NCI-H1048 (cell line): Measurements from ENCODE around the gene NR5A1.

ENCODE experiments used
- DNase-seq: peaks from one replicate; lab custom pipeline; 2025; lab: John Stamatoyannopoulos, UW

Gene NR5A1

DNA sequence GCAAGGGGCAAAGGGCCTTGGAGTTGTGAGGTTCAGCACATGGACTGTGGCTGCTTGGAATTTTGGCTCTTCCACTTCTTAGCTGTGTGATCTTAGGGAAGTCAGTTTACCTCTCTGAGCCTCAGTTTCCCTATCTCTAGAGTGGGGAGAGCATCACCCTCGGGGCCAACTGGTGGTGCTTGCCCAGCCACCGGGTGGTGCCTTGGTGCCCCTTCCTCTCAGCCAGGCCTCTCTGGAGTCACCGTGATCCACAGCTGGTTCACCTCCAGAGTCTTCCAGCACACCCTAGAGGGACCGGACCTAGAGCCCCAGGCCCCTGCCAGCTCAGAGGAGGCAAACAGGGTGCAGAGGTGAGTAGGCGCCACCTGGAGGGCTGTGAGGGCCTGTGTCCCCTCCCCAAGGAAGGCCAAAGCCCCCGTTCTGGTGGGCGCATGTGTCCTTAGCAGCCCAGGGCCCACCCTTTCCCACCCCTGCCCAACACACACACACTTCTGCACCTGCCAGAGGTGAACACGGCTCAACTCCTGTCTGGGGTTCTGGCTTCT, 49.2 kb downstream of the NR5A1 start:
- no peak for DNase-seq

DNA sequence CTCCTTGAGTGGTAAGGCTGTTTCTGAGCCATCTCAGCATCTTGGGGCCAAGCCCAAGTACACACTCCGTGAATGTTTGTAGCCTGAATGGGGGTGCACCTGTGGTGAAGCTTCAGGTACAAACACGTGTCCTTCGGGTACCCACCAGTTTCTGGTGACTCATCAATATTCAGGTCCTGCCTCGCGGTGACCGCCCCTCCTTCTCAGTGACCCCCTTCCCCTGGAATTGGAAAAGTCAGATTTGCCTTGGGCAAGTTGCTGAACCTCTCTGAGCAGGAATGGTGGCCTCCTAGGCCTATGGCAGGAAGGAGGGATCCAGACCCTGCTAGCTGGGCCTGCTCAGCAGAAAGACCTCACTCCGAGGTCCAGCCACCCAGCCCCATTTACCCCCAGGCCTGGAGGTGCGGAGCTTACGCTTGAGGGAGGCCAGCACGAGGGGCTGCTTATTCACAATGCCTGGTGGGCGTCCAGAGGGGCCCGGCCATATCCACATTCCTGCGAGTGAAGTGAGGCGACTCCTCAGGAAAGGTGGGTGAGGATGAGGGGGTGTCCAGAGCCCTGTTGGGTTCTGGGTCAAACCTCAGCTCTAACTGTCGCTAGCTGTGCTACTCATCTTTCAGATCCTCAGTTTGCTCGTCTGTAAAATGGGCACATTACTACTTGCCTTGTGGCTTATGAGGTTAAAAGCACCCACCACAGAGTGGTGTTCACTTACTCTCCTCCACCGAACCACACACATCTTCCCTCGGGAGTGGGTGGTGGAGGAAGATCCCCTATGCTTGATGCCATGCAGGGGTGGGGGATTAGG, 49.9 kb downstream of the NR5A1 start:
- DNase-seq: no peak

DNA sequence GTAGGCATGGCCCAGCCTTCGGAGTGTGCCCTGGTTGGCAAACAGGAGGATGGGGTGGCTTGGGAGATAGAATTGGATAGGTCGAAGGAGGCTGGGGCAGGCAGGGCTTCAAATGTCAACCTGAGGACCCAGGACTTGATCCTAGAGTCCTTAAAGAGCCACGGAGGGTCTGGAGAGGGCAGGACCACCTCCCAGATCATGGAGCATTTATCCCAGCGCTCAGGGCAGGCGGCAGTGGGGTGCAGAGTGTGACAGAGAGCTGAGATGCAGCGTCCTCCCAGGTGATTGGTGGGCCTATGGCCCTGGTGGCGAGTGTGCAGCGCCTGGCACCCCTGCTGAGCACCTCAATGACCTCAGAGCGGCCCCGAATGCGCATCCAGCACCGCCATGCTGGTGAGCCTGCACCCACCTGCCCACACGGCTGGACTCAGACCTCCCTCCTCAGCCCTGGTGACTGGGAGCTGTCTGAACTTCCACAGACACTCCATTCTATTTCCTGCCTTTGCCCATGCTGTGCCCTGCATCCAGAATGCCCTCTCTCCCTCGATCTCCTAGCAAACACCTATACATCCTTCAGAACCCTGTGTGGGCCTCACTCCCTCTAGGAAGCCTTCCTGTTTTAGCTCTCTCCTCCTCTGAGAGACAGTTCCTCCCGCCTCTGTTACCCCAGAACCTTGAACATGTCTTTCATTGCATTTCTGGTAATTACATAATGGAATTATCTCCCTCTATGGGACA, 50.7 kb downstream of the NR5A1 start:
- no peak for DNase-seq

DNA sequence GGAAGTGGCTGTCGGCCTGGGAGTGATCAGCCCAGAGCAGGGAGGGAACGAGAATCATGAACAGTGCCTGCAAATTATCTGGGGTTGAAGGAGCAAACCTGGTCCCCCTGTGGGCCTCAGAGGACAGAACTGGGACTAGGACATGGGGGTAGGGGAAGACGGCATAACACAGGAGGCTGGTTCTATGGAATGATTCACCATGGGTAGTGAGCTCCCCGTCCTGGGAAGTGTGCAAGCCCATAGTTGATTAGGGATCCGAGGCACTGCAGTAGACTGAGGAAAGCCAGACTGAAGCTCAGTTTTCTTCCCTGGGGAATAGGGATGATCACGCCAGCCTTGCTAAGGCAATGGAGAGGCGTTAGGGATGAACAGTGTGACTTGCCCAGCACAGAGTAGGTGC, 51.4 kb downstream of the NR5A1 start:
- no peak for DNase-seq

DNA sequence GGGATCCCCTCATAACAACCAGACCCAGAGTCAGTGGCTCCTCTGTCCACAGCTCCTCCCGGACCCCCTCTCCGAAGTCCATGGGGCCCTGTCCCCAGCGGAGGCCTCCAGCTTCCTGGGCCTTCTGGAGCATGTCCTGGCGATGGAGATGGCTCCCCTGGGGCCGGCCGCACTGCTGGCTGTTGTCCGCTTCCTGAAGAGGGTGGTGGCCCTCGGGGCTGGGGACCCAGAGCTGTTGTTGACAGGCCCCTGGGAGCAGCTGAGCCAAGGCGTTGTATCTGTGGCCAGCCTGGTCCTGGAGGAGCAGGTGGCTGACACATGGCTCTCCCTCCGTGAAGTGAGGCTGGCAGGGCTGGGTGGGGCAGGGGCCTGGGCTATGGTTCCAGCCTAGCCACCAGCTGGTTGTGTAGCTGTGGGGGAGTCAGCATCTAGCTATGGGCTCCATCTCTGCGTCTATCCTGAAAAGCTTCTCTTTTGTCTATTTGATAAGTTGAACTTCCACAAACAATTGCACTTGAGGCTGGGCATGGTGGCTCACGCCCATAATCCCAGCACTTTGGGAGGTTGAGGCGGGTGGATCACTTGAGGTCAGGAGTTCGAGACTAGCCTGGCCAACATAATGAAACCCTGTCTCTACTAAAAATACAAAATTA, 52.3 kb downstream of the NR5A1 start:
- no peak for DNase-seq

DNA sequence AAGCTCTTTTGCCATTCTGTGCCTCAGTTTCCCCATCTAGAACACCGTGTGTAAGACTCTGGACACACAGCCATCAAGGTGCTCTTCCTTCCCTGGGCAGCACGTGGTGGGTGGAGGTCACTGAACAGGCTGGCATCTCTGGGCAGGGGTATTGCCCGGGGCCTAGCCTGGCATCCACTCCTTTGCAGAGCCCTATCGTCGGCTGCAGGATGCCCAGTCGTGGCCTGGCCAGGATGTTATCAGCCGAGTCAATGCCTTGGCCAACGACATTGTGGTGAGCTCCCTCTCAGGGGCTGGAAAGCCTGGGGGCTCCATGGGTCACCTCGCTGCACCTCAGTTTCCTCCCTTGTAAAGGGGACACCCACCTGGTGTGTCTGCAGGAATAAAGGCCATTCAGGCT, 52.9 kb downstream of the NR5A1 start:
- no peak for DNase-seq

DNA sequence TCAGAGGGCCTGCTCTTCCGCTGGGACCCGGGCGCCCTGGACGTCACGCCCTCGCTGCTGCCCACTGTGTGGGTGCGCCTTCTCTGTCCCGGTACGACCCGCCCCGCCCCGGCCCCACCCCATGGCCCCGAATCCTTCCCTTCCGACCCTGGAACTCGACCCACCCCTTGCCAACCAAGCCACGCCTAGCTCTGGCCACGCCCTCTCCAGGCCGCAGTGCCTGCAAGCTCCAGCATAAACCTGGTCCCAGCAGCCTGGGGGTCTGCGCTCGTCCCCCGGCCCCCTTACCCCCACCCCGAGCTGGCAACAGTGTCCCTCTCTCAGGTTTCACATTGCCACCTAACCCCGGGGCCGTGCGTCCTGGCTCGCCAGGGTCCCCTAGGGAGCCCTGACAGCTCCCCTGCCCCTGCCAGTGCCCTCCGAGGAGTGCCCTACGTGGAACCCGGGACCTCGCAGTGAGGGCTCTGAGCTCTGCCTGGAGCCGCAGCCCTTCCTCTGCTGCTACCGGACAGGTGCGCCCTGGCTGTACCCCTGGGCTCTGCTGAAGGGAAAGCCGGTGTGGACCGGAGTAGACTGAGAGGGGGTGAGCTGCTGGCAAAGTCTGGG, 53.5 kb downstream of the NR5A1 start:
- DNase-seq: peak; percentile 20

DNA sequence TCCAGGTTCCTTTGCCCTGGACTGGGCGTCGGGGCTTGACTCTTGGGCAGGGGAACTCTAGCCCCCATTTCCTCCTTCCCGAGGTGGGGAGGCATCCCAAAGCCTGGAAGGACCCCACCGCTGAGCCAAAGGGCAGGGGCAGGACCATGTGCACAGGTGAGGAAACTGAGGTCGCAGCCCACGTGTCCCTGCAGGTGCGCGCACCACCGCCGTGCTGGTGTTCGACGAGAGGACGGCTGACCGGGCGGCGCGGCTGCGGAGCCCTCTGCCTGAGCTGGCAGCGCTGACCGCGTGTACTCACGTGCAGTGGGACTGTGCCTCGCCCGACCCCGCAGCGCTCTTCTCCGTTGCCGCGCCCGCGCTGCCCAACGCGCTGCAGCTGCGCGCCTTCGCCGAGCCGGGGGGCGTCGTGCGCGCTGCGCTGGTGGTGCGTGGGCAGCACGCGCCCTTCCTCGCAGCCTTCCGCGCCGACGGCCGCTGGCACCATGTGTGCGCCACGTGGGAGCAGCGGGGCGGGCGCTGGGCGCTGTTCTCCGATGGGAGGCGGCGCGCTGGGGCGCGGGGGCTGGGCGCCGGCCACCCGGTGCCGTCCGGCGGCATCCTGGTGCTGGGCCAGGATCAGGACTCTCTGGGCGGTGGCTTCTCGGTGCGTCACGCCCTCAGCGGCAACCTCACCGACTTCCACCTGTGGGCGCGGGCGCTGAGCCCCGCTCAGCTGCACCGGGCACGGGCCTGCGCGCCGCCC, 54.2 kb downstream of the NR5A1 start:
- no peak for DNase-seq

DNA sequence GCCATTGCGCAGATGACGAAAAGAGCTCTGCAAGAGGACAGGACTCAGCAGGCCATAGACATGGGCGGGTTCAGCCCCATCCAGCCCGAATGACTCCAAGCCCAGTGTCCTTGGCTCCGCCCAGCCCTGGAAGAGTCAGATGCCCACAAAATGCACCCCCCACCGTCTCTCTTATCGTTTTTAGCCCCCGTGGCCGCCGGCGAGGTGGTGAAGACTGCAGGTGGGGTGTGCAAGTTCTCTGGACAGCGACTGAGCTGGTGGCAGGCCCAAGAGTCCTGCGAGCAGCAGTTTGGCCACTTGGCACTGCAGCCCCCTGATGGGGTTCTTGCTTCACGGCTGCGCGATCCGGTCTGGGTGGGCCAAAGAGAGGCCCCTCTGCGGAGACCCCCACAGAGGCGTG, 54.9 kb downstream of the NR5A1 start:
- DNase-seq: no peak

DNA sequence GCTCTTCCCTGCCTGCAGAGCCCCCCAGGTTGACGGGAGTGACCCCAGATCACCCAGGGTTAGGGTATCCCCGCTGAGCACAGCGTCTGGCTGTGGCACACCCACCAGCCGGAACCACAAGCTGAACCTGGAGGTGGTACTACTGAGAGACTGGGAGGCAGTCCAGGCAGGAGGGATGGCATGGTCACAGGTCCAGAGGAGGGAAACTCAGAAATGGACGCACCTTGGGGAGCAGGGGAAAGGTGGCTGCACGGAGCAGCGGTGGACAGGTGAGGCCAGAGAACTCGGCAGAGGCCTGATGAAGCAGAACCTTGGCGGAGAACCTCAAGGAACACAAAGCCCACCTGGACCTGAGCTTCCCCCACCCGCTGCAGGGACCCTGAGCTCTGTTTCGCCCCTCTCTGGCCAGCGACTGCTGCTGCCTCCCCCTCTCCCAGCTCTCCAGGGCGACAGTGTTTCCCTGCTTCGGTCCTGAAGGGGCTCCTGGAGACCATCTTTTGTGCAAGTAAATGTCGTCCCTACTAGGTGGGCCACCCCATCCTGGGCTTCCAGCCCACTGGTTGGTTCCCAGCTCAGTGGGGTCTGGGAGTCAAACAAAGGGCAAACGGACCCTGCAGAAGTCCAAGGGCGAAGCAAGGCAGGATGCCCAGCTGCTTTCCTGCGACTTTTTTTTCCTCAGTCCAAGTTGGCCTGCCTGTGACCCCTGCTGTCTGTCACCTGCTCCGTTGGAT, 56.1 kb downstream of the NR5A1 start:
- DNase-seq: no peak

DNA sequence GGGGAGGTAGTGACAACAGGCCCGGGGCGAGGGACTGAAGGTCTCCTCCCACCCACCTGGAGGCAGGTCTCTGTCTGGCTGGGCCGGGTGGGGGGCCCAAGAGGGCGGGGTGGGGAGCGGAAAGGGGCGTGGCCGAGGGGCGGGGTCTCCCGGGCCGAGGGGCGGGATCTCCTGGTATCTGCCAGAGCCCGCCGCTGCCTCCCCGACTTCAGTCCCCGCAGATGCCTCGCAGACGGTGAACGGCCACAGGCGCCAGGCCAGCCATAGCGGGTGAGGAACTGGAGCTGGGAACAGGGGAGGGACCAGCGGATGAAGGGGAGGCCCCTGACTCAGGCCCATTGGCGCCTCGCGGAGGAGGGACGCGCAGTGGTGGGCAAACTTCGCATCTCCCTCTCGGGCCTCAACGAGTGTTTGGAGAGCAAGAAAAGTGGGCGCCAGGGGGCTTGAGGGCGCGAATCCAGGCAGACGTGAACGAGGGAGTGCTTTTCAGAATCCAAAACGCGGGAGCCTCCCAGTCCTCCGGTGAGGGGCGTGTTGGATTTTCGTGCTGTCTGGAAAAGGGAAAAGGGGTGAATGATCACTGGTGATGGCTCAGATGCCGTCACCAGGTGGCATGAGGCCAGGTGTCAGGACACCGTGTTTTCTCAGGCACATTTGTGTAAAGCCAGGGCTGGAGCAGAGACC, 56.8 kb downstream of the NR5A1 start, which contains the start of gene ADGRD2:
ADGRD2 (plus strand) TSS at position 211 of the 684 bp plus-strand sequence. CDS start 1,216 bp downstream, outside the sequence.
- no peak for DNase-seq

DNA sequence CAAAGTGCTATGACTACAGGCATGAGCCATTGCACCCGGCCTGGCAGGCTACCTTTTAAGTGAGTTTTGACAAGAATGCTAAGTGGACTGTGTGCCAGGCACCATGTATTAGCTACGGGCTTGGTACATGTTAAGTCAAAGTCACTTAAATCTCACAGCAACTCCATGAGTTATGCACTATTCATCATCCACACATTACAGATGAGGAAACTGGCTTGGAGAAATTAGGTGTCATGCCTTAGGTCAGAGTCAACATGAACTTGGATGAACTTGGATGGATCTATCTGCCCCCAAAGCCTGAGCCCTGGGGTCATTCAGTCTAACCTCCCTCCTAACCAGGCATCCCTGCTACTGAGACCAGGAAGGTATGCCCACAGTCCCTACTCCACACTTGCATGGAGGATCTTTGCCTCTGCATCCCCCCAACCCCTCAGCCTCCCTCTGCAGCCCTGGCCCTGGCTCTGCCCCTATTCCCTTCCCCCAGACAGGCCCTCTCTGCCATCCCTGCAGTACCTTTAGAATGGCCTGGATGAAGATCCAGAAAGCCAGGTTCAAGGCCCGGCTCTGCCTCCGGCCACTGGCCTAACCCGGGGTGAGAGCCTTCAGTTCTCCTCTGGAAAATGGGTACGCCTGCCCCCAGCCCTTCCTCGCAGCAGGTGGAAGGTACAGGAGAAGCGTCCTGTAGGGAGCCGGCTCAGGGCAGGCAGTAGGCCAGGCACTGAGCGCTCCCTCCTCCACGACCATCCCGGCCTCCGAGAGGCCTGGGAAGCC, 57.6 kb downstream of the NR5A1 start:
- no peak for DNase-seq

DNA sequence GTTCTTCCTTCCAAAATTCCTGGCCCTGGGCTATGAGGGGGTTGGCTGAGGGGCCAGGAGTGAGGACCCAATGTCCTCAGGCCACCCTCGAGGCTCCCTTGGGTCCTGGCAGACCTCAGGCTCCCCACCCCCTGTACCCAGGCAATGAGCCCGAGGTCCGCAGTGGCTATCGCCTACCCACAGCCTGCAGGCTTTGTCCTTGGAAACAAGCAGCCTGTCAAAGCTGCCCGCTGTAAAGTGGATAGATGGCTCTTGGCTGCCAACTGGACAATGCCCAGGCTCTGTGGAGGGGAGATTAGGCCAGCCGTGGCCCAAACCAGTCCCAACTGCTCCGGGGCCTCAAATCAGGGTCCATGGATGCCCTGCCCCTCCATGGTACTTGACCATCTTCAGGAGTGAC, 59.2 kb downstream of the NR5A1 start:
- no peak for DNase-seq

DNA sequence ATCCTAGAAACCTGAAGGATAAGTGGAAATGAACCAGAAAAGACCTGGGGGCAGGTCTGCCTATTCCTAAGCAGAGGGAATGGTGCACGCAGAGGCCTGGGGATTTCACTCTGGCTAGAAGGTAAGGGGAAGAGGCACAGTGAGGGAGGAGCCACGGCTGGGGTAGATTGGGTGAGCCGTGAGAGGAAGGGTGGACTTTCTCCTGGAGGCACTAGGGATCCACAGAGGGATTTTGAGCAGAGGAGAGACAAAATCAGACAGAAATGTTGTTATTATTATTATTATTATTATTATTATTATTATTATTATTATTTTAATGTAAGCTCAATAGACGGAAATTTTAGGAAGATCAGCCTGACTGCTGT, 59.9 kb downstream of the NR5A1 start:
- no peak for DNase-seq

DNA sequence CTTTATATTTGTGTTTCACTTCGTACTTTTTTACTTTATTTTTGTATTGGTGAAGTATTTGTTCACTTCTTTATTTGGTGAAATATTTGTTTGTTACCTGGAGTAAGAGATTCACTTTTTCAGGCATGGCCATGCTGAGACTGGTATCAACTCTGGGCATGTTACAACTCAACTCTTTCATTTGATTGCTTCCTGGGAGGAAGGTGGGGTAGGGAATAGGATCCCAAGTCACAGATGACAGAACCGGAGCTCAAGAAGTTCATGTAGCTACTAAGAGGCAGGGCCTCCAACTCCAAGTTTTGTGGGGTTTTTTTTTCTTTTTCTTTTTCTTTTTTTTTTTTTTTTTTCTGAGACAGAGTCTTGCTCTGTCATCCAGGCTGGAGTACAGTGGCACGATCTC, 63.0 kb downstream of the NR5A1 start:
- no peak for DNase-seq

DNA sequence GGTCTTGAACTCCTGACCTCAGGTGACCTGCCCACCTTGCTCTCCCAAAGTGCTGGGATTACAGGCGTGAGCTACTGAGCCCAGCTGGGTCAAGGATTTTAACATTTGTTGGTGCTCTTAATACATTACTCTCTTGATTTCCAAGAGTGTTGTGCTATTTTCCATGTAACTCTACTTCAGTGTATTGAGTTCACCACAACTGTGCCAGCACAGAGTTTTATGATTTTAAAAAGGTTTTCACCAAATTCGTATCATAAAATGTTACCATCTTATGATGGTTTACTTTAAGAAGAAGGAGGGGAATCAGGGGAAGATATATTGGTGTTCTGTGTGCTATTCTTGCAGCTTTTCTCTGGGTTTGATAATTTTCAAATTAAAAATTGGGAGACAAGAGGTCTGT, 63.6 kb downstream of the NR5A1 start:
- no peak for DNase-seq

DNA sequence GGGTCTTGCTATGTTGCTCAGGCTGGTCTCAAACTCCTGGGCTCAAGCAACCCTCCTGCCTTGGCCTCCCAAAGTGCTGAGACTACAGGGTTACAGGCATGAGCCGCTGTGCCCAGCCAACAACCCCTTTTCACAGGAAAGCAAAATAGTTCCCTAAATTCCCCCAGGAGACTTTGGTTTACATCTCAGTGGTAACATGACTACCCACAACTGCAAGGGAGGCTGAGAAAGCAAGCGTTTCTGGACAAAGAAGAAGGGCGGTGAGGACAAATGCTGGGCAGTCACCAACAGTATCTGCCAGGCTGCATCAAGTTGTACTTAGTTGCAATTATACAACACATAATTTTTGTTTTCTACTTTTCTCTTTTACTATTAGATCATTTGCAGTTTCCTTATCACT, 64.4 kb downstream of the NR5A1 start:
- no peak for DNase-seq

DNA sequence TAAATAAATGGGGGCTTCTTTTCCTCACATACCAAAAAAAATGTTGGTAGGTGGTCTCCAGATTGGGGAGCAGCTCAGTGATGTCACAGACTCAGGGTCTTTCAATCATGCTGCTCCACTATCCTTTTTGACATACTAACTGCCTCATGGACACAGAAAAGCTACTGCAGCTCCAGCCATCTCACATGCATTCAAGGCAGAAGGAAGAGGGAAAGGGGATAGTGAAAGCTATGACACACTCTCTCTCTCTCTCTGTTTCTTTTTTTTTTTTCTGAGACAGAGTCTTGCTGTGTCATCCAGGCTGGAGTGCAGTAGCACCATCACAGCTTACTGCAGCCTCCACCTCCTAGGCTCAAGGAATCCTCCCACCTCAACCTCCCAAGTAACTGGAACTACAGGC, 64.8 kb downstream of the NR5A1 start:
- no peak for DNase-seq

DNA sequence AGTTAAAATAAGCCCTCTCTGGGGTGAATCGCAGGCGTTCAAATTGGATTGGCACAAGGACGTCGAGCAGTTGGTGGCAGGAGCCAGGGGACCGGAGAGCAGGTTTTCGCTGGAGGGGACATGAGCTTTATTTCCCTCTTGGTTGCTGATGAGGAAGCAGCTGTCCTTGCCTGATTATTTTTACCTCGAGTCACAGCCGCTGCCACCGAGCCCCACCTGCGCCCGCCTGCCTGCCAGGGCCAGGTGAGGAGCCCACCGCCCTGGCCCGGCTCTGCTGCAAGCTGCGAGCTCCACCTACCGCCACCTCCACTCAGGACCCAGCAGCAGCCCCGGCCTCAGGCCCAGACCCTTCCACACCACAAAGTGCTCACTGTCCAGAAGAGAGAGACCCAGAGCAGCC, 65.9 kb downstream of the NR5A1 start:
- no peak for DNase-seq

DNA sequence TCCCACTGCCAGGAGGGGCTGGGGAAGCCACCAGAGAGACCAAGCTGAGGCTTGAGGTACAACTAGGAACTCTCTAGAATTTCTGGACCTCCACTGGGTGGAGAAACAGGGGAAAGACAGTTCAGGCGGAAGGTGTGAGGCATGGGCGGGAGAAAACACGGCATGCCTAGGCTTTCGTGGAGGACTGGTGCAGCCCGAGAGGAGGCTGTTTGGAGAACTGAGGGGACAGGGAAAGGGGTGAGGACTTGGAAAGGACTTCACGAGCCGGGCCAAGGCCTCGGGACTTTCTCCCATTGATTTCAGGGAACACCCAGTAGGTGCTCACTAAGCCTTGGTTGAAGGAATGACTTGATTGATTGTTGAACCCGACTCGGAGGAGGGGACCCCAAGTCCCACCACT, 66.4 kb downstream of the NR5A1 start:
- DNase-seq: no peak
